Vagina (tissue), 2 donors: ENCODE data around the gene DEAF1.

Source experiments
- POLR2A ChIP-seq, 2 donors: fragments of 450-650 bp; IDR thresholded peaks; one replicate each; pipeline ENCODE4 v1.6.1; 2017; ENCODE audit warnings: antibody characterized with exemption in 2 of 2, mild to moderate bottlenecking in 2 of 2, moderate library complexity in 2 of 2
- TF ChIP-seq, protein P1 (sequence below), 3 experiments: fragments of 450-650 bp in 2 of 3; fragments of 200-600 bp in 1 of 3; sonication (generic) in 1 of 3; IDR thresholded peaks; one replicate each; pipeline ENCODE4 v1.5.1; 2017 to 2019; ENCODE audit warnings: antibody characterized with exemption in 3 of 3, mild to moderate bottlenecking in 2 of 3, moderate library complexity in 2 of 3

DNA sequence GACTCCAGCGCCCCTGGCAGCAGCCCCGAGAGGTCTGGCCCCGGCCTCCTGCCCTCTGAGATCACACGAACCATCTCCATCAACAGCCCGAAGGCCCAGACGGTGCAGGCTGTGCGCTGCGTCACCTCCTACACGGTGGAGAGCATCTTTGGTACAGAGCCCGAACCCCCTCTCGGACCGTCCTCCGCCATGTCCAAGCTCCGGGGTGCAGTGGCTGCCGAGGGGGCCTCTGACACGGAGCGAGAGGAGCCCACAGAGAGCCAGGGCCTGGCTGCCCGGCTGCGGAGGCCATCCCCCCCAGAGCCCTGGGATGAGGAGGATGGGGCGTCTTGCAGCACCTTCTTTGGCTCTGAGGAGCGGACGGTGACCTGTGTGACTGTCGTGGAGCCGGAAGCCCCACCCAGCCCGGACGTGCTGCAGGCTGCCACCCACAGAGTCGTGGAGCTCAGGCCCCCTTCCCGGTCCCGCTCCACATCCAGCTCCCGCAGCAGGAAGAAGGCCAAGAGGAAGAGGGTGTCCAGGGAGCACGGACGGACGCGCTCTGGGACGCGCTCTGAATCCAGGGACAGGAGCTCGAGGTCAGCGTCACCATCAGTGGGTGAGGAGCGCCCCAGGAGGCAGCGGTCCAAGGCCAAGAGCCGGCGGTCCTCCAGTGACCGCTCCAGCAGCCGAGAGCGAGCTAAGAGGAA is 86.9 kb downstream of the DEAF1 start:
- no peak for TF ChIP-seq POLR2A (IDR thresholded peaks at IDR 0.05)
- TF ChIP-seq, protein P1, sequence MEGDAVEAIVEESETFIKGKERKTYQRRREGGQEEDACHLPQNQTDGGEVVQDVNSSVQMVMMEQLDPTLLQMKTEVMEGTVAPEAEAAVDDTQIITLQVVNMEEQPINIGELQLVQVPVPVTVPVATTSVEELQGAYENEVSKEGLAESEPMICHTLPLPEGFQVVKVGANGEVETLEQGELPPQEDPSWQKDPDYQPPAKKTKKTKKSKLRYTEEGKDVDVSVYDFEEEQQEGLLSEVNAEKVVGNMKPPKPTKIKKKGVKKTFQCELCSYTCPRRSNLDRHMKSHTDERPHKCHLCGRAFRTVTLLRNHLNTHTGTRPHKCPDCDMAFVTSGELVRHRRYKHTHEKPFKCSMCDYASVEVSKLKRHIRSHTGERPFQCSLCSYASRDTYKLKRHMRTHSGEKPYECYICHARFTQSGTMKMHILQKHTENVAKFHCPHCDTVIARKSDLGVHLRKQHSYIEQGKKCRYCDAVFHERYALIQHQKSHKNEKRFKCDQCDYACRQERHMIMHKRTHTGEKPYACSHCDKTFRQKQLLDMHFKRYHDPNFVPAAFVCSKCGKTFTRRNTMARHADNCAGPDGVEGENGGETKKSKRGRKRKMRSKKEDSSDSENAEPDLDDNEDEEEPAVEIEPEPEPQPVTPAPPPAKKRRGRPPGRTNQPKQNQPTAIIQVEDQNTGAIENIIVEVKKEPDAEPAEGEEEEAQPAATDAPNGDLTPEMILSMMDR (IDR thresholded peaks at IDR 0.05), result no peak
